ENCODE data around the gene AUTS2.
A peak's percentile ranks its signal among the peaks of the same experiment; 100 is the strongest.

The AUTS2 gene

DNA sequence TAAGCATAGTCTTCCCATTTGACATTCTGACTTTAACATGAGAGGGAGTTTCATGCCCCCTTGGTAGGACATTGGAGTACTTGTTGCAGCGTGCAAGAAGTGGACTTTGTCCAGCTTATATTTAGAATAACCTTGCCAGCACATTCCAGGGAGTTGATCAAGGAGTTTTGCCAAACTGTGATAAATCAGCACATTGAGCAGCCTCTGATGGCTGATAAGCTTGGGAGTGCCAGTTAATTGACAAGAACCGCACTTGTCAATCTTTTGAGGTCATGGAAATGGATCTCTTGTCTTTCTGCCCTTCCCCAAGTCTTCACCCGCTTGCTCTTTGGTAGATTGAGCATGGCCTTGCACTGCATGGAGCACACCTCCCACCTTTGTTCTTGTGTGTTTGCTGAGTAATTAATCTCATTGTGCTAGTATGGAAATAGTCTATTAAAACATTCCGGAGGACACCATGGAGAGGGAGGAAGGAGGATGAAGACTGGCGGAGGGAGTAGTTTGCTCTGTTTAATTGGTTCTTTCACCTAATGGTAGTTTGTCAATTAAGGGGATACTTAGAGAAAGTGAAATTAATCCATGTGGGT, 865.2 kb downstream of the AUTS2 start:
- no peak overlapping the region for H3K4me3 ChIP-seq (replicated peaks in 1 of 2; ENCODE audit: low read depth in 2 of 2, low read length in 2 of 2)
- TF ChIP-seq, protein P1, sequence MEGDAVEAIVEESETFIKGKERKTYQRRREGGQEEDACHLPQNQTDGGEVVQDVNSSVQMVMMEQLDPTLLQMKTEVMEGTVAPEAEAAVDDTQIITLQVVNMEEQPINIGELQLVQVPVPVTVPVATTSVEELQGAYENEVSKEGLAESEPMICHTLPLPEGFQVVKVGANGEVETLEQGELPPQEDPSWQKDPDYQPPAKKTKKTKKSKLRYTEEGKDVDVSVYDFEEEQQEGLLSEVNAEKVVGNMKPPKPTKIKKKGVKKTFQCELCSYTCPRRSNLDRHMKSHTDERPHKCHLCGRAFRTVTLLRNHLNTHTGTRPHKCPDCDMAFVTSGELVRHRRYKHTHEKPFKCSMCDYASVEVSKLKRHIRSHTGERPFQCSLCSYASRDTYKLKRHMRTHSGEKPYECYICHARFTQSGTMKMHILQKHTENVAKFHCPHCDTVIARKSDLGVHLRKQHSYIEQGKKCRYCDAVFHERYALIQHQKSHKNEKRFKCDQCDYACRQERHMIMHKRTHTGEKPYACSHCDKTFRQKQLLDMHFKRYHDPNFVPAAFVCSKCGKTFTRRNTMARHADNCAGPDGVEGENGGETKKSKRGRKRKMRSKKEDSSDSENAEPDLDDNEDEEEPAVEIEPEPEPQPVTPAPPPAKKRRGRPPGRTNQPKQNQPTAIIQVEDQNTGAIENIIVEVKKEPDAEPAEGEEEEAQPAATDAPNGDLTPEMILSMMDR (IDR thresholded peaks at IDR 0.05; ENCODE audit: low read depth, low read length): no peak
- no peak for DNase-seq (ENCODE audit: low read depth in 2 of 2)

DNA sequence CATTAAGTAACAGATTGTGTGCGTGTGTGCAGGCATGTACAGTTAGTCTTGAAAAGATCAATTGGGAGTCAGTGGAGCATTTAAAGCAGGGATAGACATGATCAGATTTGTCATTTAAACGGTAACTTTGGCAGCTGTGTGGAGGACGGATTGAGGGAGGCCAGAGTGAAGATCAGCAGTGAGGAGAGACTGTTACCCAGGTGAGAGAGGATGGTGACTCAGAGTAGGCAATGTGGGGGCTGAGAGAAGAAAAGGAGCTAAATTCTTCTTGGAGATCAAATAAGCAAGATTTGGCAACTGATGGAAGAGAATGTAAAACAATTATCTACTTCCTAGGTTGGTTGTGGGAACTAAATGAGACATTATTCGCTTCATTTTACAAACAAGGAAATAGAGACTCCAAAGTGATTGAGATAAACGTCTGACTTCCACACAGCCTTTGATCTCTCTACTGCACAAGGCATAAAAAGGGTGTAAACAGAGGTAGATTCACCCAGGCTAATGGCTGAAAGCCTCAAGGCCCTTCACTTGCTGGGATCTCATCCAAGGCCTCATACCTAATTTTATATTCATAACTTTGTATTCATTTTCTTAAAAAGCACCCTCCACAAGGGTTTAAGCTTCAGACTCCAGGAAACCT, 868.6 kb downstream of the AUTS2 start:
- H3K4me3 ChIP-seq (replicated peaks in 1 of 2; ENCODE audit: low read depth in 2 of 2, low read length in 2 of 2): no peak overlapping the region
- DNase-seq (ENCODE audit: low read depth in 2 of 2): no peak
- TF ChIP-seq, protein P1 (IDR thresholded peaks at IDR 0.05; ENCODE audit: low read depth, low read length): no peak

DNA sequence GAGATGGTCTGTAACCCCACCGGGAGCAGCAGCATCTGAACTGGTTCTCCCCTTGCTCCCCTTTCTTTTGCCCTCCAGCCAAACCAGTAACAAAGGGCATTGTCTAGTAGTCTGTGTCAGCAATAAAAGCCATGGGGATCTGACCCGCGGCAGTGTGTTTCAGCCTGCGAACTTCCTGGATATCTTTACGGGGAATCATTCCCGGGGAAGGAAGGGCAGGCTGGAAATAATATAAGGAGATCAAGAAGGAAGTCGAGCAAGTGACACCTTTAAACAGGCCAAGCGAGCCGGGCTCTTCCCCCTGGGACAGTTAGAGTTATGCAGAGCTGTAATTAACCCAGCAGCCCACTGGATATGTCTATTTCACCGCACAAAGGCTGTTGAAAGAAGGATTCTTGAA, 872.5 kb downstream of the AUTS2 start:
- TF ChIP-seq, protein P1 (IDR thresholded peaks at IDR 0.05; ENCODE audit: low read depth, low read length): no peak
- no peak for DNase-seq (ENCODE audit: low read depth in 2 of 2)
- H3K4me3 ChIP-seq (replicated peaks in 1 of 2; ENCODE audit: low read depth in 2 of 2, low read length in 2 of 2): no peak overlapping the region

DNA sequence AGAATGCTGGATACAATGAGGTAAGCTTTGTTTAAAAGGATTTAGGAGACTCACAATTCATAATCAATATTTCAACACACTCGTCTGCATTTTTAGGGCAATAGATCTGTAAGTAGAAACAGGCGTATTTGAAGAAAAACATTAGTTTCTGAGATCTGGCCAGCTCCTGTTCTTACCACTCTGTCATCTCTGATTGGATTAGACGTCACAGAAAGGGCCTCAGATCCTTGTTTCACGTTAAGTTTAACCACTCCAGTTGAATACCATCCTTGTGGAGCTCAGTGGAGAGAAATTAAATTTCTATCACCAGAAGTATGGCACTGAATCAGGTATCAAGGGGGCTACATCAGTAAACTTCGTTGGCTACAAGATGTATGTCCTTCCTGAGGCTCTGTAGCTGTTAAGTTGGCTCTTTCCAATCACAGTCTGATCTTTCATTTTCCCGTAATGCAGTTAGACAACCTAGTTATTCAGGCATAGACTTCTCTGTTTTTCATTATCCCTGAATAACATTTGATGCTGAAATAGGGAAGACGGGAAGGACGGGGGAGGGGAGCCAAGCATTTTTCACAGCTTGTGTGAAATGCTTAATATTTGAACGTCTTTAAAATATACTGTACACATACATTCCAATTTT, 874.4 kb downstream of the AUTS2 start:
- DNase-seq (ENCODE audit: low read depth in 2 of 2): no peak
- TF ChIP-seq, protein P1 (IDR thresholded peaks at IDR 0.05; ENCODE audit: low read depth, low read length): no peak
- H3K4me3 ChIP-seq (replicated peaks in 1 of 2; ENCODE audit: low read depth in 2 of 2, low read length in 2 of 2): no peak overlapping the region

DNA sequence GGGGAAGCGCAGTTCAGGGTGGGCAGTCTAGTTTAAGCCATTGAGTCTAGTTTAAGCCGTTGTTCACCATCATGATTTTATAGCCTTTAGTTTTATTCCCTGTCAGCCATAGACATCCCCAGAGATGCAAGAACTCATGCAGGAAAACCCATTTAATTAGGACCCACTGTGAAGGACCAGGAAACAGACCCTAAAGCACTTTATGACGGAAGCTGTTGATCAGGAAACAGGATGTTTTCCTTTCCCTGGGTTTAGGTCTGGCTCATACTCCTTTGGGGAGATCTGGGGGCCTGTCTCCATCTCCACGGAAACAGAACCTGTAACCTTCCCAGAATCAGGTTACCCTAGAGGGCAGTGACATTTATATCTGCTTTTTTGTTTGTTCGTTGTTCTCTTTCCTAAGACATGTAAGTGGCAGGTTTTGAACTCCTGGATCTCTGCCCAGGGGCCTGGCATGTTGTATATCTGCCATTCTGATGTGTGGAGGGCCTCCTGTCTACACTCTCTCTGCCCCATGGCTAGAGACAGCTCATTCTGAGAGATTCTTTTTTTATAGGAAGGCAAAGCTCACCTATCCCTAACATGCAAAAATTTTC, 876.5 kb downstream of the AUTS2 start:
- DNase-seq (ENCODE audit: low read depth in 2 of 2): no peak
- TF ChIP-seq, protein P1 (IDR thresholded peaks at IDR 0.05; ENCODE audit: low read depth, low read length): no peak
- H3K4me3 ChIP-seq (replicated peaks in 1 of 2; ENCODE audit: low read depth in 2 of 2, low read length in 2 of 2): no peak overlapping the region

DNA sequence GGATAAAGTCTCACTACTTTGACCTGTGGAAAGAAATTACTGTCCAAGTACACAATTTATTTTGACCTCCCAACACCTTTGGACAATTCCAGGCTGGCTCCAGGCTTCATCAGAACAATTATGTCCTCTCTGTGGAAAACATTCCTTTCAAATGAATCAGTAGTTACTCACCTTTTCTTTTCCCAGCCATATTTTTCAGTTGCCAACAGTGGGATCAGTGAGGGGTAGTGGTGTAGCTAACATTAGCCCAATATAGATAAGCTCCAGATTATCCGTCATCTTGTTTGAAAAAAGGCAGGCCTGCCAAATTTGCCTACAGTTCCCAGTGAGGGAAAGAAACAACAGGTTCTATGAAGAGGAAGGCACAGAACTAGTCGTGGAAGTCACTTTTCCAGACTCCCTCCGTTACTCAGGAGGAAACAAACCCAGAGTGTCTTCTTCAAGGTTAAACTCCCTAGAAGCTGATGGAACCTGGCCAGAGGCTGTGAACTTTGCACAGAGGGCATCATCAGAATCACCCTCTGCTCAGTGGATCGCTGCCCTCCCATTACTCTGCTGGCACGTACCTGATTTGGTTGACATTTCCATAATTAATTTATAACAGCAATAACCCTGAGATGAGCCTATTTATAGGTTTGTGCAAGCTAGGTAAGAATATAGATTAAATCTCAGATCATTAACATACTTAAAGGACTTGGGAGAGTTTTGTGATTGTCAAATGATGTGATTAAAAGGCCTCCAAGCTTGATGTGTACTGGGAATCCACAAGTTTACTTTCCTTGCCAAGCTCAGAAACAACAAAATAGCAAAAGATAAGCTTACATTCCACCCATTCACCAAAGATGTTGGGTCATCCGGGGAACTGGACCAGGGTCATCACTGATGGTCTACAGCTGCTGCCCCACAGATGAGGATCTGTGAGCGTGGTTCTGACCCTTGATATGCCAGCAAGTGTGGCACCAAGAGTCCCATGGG, 879.0 kb downstream of the AUTS2 start:
- TF ChIP-seq, protein P1 (IDR thresholded peaks at IDR 0.05; ENCODE audit: low read depth, low read length): no peak
- DNase-seq (ENCODE audit: low read depth in 2 of 2): peak in 1 of 2 donors; percentile 16
- H3K4me3 ChIP-seq (replicated peaks in 1 of 2; ENCODE audit: low read depth in 2 of 2, low read length in 2 of 2): no peak overlapping the region
